ENCODE data around the gene PPM1L.

GRCh38 chr3:161026612-161027510 lies 270.8 kb downstream of the PPM1L start:
- TF ChIP-seq CTCF (IDR thresholded peaks at IDR 0.05): no peak
- no peak for TF ChIP-seq EZH2 (IDR thresholded peaks at IDR 0.05; ENCODE audit: borderline replicate concordance, insufficient read depth, low read depth, low read length, poor library complexity, severe bottlenecking)

All from B cell (primary cell).